CD14-positive monocyte (primary cell): ENCODE measurements around the gene CCL25. TPM values are rescaled to one million over a fixed set of nuclear protein-coding genes. Genes with fewer than 3 reads are reported as not detected.

ENCODE experiments used
- DNase-seq, 3 donors: peaks; one replicate each; pipeline ENCODE4 v3.0.0-alpha.2; 2011 to 2022
- H2AFZ ChIP-seq: 2 replicates; pipeline ENCODE4 v1.6.0; 2012; ENCODE audit warnings: mild to moderate bottlenecking, low read depth, low read length, inconsistent platforms; ENCODE audit not compliant: insufficient read depth, poor library complexity, severe bottlenecking
- H3K27ac ChIP-seq, 2 donors: 1 replicate in 1 of 2; 2 replicates in 1 of 2; pipeline ENCODE4 v1.5.1; 2012 to 2013; ENCODE audit warnings: low read length in 2 of 2, control low read depth in 1 of 2, inconsistent platforms in 1 of 2, low read depth in 1 of 2, mild to moderate bottlenecking in 1 of 2
- H3K27me3 ChIP-seq, 2 donors: one replicate each; pipeline versions ENCODE4 v1.6.0 to v1.6.1; 2011 to 2013; ENCODE audit warnings: low read length in 2 of 2; ENCODE audit not compliant: control insufficient read depth in 2 of 2, insufficient read depth in 2 of 2
- H3K36me3 ChIP-seq, 2 donors: replicated peaks in 1 of 2; 1 replicate in 1 of 2; 2 replicates in 1 of 2; pipeline versions ENCODE4 v1.5.1 to v1.6.1; 2012 to 2013; ENCODE audit warnings: low read length in 2 of 2, control low read depth in 1 of 2, inconsistent platforms in 1 of 2, mild to moderate bottlenecking in 1 of 2; ENCODE audit not compliant: insufficient read depth in 2 of 2, control insufficient read depth in 1 of 2
- H3K4me1 ChIP-seq, 2 donors: 1 replicate in 1 of 2; 2 replicates in 1 of 2; pipeline versions ENCODE4 v1.5.1 to v1.6.1; 2012 to 2013; ENCODE audit warnings: low read length in 2 of 2, control low read depth in 1 of 2, inconsistent platforms in 1 of 2, mild to moderate bottlenecking in 1 of 2, moderate library complexity in 1 of 2; ENCODE audit not compliant: insufficient read depth in 2 of 2, control insufficient read depth in 1 of 2
- H3K4me2 ChIP-seq: replicated peaks from 2 replicates; pipeline ENCODE3; 2012; ENCODE audit warnings: low read length, moderate library complexity, mild to moderate bottlenecking; ENCODE audit not compliant: poor library complexity, severe bottlenecking; ENCODE audit errors: extremely low read depth
- H3K4me3 ChIP-seq, 3 experiments: fragments of 200-600 bp in 1 of 3; sonication (generic) in 1 of 3; replicated peaks in 1 of 3; 1 replicate in 2 of 3; 2 replicates in 1 of 3; pipeline ENCODE4 v1.5.1; 2011 to 2013; ENCODE audit warnings: low read length in 3 of 3, mild to moderate bottlenecking in 3 of 3, control low read depth in 2 of 3, low read depth in 2 of 3, inconsistent platforms in 1 of 3, moderate library complexity in 1 of 3
- H3K79me2 ChIP-seq: 2 replicates; pipeline ENCODE4 v1.6.0; 2012; ENCODE audit warnings: mild to moderate bottlenecking, control low read depth, inconsistent platforms, low read length, moderate library complexity; ENCODE audit not compliant: insufficient read depth
- H3K9ac ChIP-seq: 2 replicates; pipeline ENCODE4 v1.6.0; 2017; ENCODE audit warnings: low read length, mild to moderate bottlenecking; ENCODE audit not compliant: insufficient read depth, poor library complexity, severe bottlenecking
- H3K9me3 ChIP-seq, 2 donors: replicated peaks in 1 of 2; 1 replicate in 1 of 2; 2 replicates in 1 of 2; pipeline versions ENCODE4 v1.5.1 to v1.6.1; 2012 to 2013; ENCODE audit warnings: low read length in 2 of 2, control low read depth in 1 of 2; ENCODE audit not compliant: control insufficient read depth in 1 of 2, insufficient read depth in 1 of 2
- H4K20me1 ChIP-seq: 2 replicates; pipeline ENCODE4 v1.6.0; 2012; ENCODE audit warnings: mild to moderate bottlenecking, low read length, control low read depth, moderate library complexity; ENCODE audit not compliant: insufficient read depth
- H3K27ac Mint-ChIP-seq, 7 donors: one replicate each; pipeline ENCODE4 v1.8.0; 2020; ENCODE audit warnings: mild to moderate bottlenecking in 7 of 7, mixed read lengths in 7 of 7, moderate library complexity in 6 of 7, inconsistent platforms in 2 of 7
- H3K27me3 Mint-ChIP-seq, 3 donors: one replicate each; pipeline ENCODE4 v1.8.0; 2021 to 2022; ENCODE audit warnings: low read depth in 3 of 3, mild to moderate bottlenecking in 3 of 3, mixed read lengths in 3 of 3, moderate library complexity in 3 of 3, inconsistent platforms in 1 of 3
- H3K36me3 Mint-ChIP-seq, 2 donors: one replicate each; pipeline ENCODE4 v1.8.0; 2020; ENCODE audit warnings: mixed read lengths in 2 of 2, inconsistent platforms in 1 of 2, mild to moderate bottlenecking in 1 of 2
- H3K4me1 Mint-ChIP-seq: one replicate; pipeline ENCODE4 v1.8.0; 2020; ENCODE audit warnings: mild to moderate bottlenecking, mixed read lengths
- H3K4me3 Mint-ChIP-seq, 2 donors: one replicate each; pipeline ENCODE4 v1.8.0; 2020; ENCODE audit warnings: mild to moderate bottlenecking in 2 of 2, mixed read lengths in 2 of 2, moderate library complexity in 1 of 2
- H3K9me3 Mint-ChIP-seq, 7 donors: one replicate each; pipeline ENCODE4 v1.8.0; 2020 to 2022; ENCODE audit warnings: mixed read lengths in 7 of 7, mild to moderate bottlenecking in 6 of 7, moderate library complexity in 6 of 7, inconsistent platforms in 2 of 7
- WGBS: methylation state at CpG from one replicate; pipeline ENCODE4 v1.1.5; 2013; ENCODE audit warnings: missing lambda C conversion rate; ENCODE audit not compliant: insufficient coverage; 5-methylcytosine and 5-hydroxymethylcytosine counted together
- intact Hi-C, 2 donors: fragments of 100-400 bp; cut with micrococcal nuclease; formaldehyde crosslinking; loops; one replicate each; pipeline versions ENCODE4 v1.15.0 to v1.15.1; 2023
- polyA plus RNA-seq, 3 donors: library from polyadenylated mRNA; depleted of rRNA in 1 of 3; unstranded in 2 of 3; stranded (reverse) in 1 of 3; fragments of 300-500 nt in 2 of 3; fragments of >200 nt in 1 of 3; fragmentation: Illumina TruSeq in 2 of 3; gene quantifications; 1 replicate in 2 of 3; 2 replicates in 1 of 3; pipeline ENCODE4 v1.2.3, GENCODE V29; 2012 to 2021
- TF ChIP-seq, protein P1 (sequence below): fragments of 200-600 bp; IDR thresholded peaks from one replicate; pipeline ENCODE4 v1.8.0; 2022; ENCODE audit warnings: antibody characterized with exemption, mild to moderate bottlenecking

The CCL25 gene
- polyA plus RNA-seq, 3 donors: not detected

DNA sequence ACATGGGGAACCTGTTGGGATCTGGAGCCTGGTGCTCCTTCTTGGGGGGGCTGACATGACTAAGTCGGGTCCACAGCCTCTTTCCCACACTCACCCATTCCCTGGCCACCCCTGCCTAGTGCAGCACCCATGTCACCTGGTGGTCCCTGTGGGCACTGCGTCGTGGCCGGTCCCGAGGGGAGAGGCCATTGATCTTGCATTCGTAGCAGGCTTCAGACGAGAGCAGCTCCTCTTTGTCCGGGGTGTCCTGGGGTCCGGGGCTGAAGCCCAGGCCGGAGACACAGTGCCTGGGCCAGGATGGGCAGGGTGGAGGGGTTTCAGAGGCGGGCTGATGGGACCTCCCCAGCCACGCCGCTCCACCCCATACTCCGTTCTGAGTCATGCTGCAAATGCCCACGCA, 19.4 kb downstream of the CCL25 start:
- 91% methylated on average over 10 of the region's 15 CpGs for WGBS
- intact Hi-C loops: no loop called here
- Mint-ChIP-seq H3K4me1 (peaks cover 5% of the 10 kb centered on the region), H3K27ac (no peak overlapping the region), H3K27me3 (peaks cover 2 to 9% (median 8%) of the 10 kb centered on the region in 3 donors), H3K4me3 (no peak overlapping the region), H3K9me3 (peaks cover 18 to 32% (median 25%) of the 10 kb centered on the region in 7 donors), H3K36me3 (no peaks in the 10 kb centered on the region)
- Histone ChIP-seq H3K9ac (no peak overlapping the region), H4K20me1 (no peaks in the 10 kb centered on the region), H3K27ac (no peak overlapping the region), H2AFZ (no peak overlapping the region), H3K27me3 (no peaks in the 10 kb centered on the region), H3K4me1 (peaks cover 0 to 10% of the 10 kb centered on the region in 2 donors), H3K36me3 (no peaks in the 10 kb centered on the region), H3K9me3 (peaks cover 16 to 24% of the 10 kb centered on the region in 2 donors), H3K4me2 (no peak overlapping the region), H3K4me3 (no peak overlapping the region), H3K79me2 (no peaks in the 10 kb centered on the region)
- TF ChIP-seq, protein P1, sequence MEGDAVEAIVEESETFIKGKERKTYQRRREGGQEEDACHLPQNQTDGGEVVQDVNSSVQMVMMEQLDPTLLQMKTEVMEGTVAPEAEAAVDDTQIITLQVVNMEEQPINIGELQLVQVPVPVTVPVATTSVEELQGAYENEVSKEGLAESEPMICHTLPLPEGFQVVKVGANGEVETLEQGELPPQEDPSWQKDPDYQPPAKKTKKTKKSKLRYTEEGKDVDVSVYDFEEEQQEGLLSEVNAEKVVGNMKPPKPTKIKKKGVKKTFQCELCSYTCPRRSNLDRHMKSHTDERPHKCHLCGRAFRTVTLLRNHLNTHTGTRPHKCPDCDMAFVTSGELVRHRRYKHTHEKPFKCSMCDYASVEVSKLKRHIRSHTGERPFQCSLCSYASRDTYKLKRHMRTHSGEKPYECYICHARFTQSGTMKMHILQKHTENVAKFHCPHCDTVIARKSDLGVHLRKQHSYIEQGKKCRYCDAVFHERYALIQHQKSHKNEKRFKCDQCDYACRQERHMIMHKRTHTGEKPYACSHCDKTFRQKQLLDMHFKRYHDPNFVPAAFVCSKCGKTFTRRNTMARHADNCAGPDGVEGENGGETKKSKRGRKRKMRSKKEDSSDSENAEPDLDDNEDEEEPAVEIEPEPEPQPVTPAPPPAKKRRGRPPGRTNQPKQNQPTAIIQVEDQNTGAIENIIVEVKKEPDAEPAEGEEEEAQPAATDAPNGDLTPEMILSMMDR: no peak
- no peak for DNase-seq

DNA sequence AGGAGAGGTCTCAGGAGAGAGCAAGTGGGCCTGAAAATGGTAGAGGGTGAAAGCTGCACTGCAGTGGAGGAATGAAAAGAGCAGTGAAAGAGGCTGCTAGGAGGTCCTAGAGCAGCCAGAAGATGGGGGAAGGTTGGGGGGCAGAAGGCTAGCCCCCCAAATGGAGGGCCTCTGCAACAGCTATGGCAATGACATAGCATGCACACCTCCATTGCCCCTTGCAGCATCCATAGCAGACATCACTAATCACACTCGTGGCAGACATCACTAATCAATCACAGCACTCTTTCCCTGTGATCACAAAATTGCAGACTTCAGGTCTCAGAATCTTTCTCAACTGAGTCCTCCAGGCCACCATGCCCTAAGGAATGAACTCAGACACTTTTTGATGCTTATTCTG, 21.9 kb downstream of the CCL25 start:
- no peaks in the 10 kb centered on the region for H3K79me2 ChIP-seq
- no peaks in the 10 kb centered on the region for H3K36me3 Mint-ChIP-seq
- no peak overlapping the region for H3K27ac Mint-ChIP-seq
- H3K9me3 ChIP-seq: peaks cover 10 to 15% of the 10 kb centered on the region in 2 donors
- H3K9ac ChIP-seq: no peak overlapping the region
- H3K27me3 Mint-ChIP-seq: peaks cover 5 to 13% (median 13%) of the 10 kb centered on the region in 3 donors
- no peaks in the 10 kb centered on the region for H3K36me3 ChIP-seq
- 94% methylated on average over 1 of the region's 1 CpG for WGBS
- peaks cover 0 to 10% of the 10 kb centered on the region in 2 donors for H3K4me1 ChIP-seq
- TF ChIP-seq, protein P1: no peak
- peaks cover 13 to 24% (median 21%) of the 10 kb centered on the region in 7 donors for H3K9me3 Mint-ChIP-seq
- H3K4me3 ChIP-seq: no peak overlapping the region
- H4K20me1 ChIP-seq: no peaks in the 10 kb centered on the region
- peaks cover 5% of the 10 kb centered on the region for H3K4me1 Mint-ChIP-seq
- no peak overlapping the region for H3K4me2 ChIP-seq
- H3K27me3 ChIP-seq: no peaks in the 10 kb centered on the region
- no peak for DNase-seq
- no peak overlapping the region for H3K27ac ChIP-seq
- intact Hi-C loops: no loop called here
- no peak overlapping the region for H3K4me3 Mint-ChIP-seq
- H2AFZ ChIP-seq: no peak overlapping the region
